ENCODE measurements around the gene IGSF8. TPM values are rescaled to one million over a fixed set of nuclear protein-coding genes. Genes with fewer than 3 reads are reported as not detected.

The IGSF8 gene
- total RNA-seq, 1 donor from 2014 or later: 32.9 TPM

DNA sequence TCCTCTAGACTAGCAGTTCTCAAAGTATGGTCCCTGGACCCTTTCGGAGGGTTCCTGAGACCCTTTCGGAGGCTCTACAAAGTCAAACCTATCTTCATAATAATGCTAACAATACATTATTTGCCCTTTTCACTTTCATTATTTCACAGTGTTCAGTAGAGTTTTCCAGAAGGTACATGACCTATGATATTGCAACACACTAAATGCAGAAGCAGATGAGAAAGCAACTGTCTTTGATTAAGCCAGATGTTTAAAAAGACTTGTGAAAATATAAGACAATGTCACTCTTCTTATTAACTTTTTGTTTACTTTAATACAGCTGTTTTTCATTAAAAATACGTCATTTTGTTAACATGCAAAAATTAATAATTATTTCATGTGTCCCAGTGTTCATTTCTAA lies 34.3 kb downstream of the IGSF8 start:
- no peaks in the 10 kb centered on the region for H3K36me3 ChIP-seq (ENCODE audit: control insufficient read depth, insufficient read depth, low read length)
- peaks cover 50% of the 10 kb centered on the region for H3K27me3 ChIP-seq (ENCODE audit: control insufficient read depth, insufficient read depth, low read length)
- TF ChIP-seq, protein P1, sequence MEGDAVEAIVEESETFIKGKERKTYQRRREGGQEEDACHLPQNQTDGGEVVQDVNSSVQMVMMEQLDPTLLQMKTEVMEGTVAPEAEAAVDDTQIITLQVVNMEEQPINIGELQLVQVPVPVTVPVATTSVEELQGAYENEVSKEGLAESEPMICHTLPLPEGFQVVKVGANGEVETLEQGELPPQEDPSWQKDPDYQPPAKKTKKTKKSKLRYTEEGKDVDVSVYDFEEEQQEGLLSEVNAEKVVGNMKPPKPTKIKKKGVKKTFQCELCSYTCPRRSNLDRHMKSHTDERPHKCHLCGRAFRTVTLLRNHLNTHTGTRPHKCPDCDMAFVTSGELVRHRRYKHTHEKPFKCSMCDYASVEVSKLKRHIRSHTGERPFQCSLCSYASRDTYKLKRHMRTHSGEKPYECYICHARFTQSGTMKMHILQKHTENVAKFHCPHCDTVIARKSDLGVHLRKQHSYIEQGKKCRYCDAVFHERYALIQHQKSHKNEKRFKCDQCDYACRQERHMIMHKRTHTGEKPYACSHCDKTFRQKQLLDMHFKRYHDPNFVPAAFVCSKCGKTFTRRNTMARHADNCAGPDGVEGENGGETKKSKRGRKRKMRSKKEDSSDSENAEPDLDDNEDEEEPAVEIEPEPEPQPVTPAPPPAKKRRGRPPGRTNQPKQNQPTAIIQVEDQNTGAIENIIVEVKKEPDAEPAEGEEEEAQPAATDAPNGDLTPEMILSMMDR (IDR thresholded peaks at IDR 0.05; ENCODE audit: insufficient read depth, low read length, poor library complexity, severe bottlenecking): no peak
- no peak overlapping the region for H3K4me3 ChIP-seq (ENCODE audit: low read depth, low read length)
- DNase-seq (ENCODE audit: low read depth): no peak

DNA sequence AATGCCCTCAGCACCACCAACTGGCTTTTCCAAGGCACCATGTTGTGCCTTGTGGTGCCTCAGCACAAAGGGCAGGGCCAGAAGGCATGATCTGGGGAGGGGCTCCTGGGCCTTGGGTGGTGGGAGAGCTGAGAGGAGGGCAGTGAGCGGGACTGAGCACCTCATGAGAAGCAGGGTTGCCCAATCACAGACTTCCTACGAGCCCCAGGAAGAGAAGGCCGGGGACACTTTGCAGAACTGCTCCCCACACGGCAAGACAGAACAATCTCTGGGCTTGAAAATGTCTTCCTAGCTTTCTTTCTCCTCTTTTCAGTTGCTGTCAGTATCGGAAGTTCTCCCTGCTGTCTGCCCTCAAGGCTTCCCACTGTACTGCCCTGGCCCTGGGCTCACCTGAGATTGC lies 35.2 kb downstream of the IGSF8 start:
- Histone ChIP-seq H3K27me3 (ENCODE audit: control insufficient read depth, insufficient read depth, low read length) (peaks cover 45% of the 10 kb centered on the region), H3K36me3 (ENCODE audit: control insufficient read depth, insufficient read depth, low read length) (no peaks in the 10 kb centered on the region), H3K4me3 (ENCODE audit: low read depth, low read length) (no peak overlapping the region)
- TF ChIP-seq, protein P1 (IDR thresholded peaks at IDR 0.05; ENCODE audit: insufficient read depth, low read length, poor library complexity, severe bottlenecking): no peak
- no peak for DNase-seq (ENCODE audit: low read depth)

DNA sequence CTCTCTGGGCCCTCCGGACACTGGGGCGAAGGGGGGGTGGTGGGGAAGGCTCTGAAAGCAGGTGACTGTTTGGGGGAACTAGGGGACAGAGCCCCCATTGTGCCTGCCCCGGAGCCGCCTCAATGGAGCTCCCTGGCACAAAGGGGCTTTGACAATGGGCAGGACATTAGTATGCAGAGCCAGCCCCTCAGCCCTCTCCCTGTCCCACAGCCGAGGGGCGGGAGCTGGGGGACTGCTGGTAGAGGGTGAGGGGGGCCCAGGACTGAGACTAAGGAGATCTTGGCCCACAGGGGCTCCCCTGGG lies 36.2 kb downstream of the IGSF8 start:
- H3K27me3 ChIP-seq (ENCODE audit: control insufficient read depth, insufficient read depth, low read length): peaks cover 43% of the 10 kb centered on the region
- no peak overlapping the region for H3K4me3 ChIP-seq (ENCODE audit: low read depth, low read length)
- TF ChIP-seq, protein P1 (IDR thresholded peaks at IDR 0.05; ENCODE audit: insufficient read depth, low read length, poor library complexity, severe bottlenecking): no peak
- no peak for DNase-seq (ENCODE audit: low read depth)
- H3K36me3 ChIP-seq (ENCODE audit: control insufficient read depth, insufficient read depth, low read length): no peaks in the 10 kb centered on the region

DNA sequence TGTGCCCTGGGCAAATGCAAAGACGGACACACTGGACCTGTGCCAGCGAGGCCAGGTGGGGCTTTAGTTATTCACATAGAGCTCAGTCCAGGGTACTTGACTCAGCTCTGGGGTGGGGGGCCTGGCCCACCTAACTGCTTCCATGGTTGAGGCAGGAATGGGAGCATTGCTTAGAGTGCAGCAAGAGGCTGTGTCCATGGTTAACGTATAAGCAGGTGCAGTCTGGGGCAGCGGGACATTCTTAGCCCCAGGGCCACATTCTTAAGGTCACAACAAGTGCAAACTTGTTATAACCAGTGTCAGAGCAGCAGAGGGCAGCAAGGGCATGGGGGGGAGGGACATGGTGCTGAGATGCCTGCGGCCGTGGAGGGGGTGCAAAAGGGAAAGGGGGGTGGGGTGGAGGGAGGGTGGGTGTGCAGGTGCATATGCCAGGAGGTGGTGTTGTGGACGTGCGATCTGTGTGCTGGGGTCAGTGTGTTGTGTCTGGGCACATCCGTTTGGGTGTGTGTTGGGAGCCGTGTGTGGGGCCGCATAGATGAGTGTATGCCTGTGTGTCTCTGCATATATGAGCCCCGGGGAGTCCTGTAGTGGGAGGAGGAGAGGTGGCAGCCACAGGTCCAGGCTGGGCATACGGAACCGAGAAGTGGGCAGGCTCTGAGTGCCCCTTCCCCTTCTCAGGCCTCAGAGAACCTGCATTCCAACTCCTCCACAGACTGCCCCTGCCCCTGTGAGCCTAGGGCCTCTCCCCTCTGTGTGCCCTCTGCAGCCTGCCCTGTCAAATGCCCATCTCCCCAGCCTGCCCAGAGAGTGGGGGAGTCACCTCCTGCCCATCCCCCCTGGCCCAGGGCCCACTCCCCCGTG lies 36.8 kb downstream of the IGSF8 start:
- H3K36me3 ChIP-seq (ENCODE audit: control insufficient read depth, insufficient read depth, low read length): no peaks in the 10 kb centered on the region
- no peak for DNase-seq (ENCODE audit: low read depth)
- H3K27me3 ChIP-seq (ENCODE audit: control insufficient read depth, insufficient read depth, low read length): peaks cover 39% of the 10 kb centered on the region
- no peak overlapping the region for H3K4me3 ChIP-seq (ENCODE audit: low read depth, low read length)
- TF ChIP-seq, protein P1 (IDR thresholded peaks at IDR 0.05; ENCODE audit: insufficient read depth, low read length, poor library complexity, severe bottlenecking): no peak

DNA sequence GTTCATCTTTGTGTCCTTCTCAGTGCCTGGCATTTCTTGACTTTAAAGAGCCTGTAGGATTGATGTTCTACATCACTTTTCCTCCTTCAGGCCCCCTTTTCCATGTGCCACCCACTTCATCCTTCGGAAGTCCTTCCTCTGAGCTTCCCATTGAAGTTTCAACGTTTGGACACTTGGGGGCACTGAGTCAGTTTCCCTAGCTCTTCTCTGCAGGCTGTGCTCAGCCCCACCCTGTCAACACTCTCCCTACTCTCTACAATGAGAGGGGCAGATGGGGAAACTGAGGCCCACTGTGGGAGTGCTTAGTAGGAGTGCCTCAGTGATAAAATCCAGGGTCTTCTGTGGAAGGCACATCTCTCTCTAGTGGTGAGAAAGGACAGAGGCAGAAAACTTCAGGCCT lies 40.3 kb downstream of the IGSF8 start:
- no peaks in the 10 kb centered on the region for H3K36me3 ChIP-seq (ENCODE audit: control insufficient read depth, insufficient read depth, low read length)
- H3K4me3 ChIP-seq (ENCODE audit: low read depth, low read length): no peak overlapping the region
- TF ChIP-seq, protein P1 (IDR thresholded peaks at IDR 0.05; ENCODE audit: insufficient read depth, low read length, poor library complexity, severe bottlenecking): peak; percentile 13
- H3K27me3 ChIP-seq (ENCODE audit: control insufficient read depth, insufficient read depth, low read length): peaks cover 40% of the 10 kb centered on the region
- DNase-seq (ENCODE audit: low read depth): no peak
